GM21367 (cell line): Measurements from ENCODE around the gene SORBS2.

ENCODE experiments used
- ATAC-seq: cut with Tn5 transposase; IDR thresholded peaks from one replicate; pipeline ENCODE4 v1.9.1; 2021; ENCODE audit not compliant: unreplicated experiment

The SORBS2 gene

GRCh38 chr4:185683222-185683621 is 128.8 kb downstream of the SORBS2 start:
- ATAC-seq, result no peak

GRCh38 chr4:185682236-185682635 is 129.8 kb downstream of the SORBS2 start:
- ATAC-seq, result no peak

DNA sequence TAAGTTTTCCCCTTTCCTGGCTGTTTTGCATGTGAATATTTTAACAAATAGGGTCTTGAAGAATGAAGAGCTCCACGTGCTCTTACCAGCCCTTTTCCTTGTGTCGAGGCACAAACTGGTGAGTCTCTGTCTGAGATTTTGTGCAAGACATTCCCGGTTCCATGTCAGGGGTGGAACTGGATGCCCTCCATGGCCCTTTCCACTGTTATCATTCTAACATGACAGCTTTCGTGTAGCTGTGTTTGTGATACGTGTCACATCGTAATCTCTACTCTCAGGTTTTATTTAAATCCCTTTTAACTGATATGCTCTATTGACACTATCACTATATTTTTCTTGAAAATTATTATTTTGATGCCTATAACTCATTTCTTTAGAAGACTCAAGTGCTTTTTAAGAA is 130.4 kb downstream of the SORBS2 start:
- no peak for ATAC-seq

- no peak for ATAC-seq
Observed at GRCh38 chr4:185680617-185681016, 131.4 kb downstream of the SORBS2 start.

DNA sequence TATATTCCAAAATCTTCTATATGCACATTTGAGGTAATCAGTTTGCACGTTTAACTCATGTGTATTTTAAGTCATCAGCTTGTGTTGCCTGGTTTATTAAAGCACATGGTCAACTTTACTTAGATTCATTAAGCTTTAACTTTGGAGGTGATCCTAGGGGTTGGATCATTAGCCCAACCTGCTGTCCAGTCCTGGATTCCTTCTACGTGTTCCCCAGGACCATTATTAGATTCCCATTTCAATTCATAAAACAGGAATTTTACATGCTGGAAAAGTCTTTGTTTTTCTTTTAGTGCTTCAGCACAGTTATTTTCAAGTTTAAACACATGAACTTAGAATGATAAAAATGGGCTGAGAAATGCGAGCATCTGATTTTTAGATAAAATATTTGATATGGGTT is 132.5 kb downstream of the SORBS2 start:
- ATAC-seq, result no peak

DNA sequence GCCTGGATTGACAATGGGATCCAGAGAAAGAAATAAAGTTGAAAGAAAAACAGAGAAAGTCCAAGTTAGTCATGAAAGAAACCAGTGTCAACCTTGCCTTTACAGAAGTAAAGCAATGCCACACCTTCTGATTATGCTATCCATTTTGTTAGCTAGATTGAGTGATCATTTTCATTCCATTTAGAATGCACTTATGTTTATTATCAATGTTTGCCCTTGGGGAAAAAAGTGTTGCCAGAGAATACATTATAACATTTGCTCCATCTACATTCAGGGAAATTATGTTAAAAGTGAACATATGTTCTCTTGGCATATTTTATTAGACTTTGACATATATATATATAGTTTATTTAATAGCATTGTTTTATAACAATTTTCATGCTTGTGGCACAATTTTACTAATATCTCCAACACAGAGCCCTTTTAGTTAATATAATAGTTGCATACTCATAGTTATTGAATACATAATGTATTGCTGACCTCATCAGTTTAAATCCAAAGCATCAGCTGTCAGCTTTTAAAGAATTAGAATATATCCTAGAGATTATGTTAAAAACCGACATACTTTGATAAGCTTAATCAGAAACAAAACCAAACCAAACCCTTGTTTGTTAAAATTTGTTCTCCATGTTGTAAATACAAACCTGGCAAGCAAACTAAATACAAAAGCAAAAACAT is 134.2 kb downstream of the SORBS2 start:
- no peak for ATAC-seq

- ATAC-seq, result no peak
Observed at GRCh38 chr4:185672618-185673017, 139.4 kb downstream of the SORBS2 start.

GRCh38 chr4:185672151-185672550 is 139.8 kb downstream of the SORBS2 start:
- no peak for ATAC-seq

- ATAC-seq, result no peak
Observed at GRCh38 chr4:185671496-185671895, 140.5 kb downstream of the SORBS2 start.

GRCh38 chr4:185671066-185671465 is 140.9 kb downstream of the SORBS2 start:
- ATAC-seq, result no peak

DNA sequence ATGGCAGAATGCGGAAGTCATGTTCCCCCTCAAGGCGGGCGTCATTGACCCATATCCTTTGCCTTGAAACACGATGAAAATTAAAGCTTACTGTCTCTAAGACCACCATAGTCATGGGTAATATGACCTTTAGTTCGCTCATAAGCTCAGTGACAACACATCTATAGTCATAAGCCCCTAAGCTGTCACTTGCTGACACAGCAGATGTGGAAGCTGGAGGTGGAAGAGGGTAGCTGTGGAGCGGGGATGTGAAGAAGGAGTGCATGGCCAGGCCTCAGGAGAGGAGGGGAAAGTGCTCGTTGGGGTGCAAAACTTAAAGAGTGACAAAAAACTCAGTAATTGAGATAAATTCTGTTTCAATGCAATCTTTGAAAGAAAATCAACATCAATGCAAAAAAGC is 142.7 kb downstream of the SORBS2 start:
- no peak for ATAC-seq

DNA sequence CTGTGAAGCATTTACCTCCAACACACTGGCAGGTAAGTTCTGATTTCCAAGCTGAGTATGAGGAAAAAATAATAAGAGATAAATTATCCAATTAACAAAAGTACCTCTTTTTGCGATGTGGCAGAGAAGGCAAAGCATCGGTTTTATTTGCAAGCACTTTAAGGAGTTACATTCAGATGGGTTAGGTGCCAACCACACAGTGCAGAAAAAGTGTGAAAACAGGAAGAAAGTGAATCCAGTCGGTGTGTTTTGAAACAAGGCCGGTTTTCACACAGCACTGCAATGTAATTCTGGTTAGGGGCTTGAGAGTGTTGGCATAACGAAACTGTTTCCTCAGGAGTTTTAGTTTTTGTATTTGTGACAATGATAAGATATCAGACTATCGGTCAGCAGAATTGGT is 145.8 kb downstream of the SORBS2 start:
- no peak for ATAC-seq

- no peak for ATAC-seq
Observed at GRCh38 chr4:185665655-185666054, 146.3 kb downstream of the SORBS2 start.

DNA sequence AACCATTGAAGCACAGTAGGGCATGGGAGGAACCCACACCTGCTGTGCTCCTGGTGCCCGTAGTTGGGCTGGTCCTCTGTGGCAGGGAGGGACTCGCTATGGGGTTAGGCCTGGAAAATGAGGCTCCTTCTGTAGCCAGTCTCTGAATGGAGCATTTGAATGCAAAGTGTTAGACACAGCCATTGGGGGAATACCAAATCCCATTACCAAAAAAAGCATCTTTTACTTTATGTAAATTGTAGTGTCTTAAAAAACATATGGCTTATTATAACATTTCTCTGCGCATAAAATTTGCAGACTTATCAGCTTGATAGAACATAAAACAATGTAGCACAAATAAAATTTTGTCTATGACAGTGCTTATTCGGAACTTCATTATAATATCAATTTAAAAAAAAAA is 147.5 kb downstream of the SORBS2 start:
- no peak for ATAC-seq

- no peak for ATAC-seq
Observed at GRCh38 chr4:185662030-185662778, 149.8 kb downstream of the SORBS2 start.

DNA sequence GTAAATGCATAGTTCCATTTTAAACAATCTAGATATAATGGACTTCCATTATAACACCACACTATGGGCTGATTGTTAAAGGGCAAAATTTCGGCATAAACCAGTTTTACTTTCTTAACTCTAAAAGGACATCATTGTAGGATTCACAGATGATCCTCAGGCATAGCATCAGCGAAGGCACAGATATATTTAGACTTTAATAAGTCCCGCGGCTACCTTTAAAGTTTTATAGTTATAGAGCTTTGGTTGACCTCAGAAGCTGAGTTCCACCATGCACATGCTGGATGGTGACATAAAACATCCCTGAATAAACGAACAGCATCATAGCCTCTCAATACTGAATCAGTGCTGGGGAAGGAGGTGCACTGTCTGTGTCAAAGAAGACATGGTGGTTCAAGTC is 151.7 kb downstream of the SORBS2 start:
- no peak for ATAC-seq

DNA sequence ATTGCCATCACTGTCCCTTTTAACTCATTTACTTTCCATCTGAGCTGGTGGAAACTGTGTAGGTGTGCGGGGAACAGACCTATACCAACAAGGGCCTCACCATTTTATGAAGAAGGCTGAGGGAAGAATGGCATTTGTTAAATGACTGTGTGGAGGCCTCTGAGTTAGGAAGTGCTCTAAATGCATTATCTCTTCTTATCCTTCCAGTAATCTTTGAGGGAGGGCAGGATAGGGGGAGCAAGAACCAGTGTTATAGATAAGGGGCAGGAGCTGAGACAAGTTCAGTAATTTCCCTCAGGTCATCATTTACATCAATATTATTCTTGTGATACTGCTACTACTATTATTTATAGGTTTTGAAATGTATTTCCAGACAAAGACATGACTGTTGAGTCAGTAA is 154.3 kb downstream of the SORBS2 start:
- ATAC-seq, result no peak

DNA sequence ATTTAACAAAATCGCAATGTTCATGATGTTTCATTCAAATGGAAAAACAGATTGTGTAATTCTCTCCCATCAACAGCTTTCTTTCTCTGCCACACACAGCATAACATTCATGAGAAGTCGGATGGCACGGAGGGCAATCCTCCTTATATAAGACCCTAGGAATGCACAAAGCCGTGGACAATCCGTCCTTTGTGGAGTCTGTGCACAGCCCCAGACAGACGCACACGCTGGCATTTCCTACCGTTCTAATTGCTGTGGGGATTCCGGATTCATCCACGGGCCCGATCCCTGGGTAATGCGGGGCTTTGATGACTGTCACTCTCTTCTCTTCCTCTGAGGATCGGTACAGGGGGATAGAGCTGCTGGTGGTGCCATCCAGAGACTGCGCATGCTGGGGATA is 154.8 kb downstream of the SORBS2 start:
- no peak for ATAC-seq

DNA sequence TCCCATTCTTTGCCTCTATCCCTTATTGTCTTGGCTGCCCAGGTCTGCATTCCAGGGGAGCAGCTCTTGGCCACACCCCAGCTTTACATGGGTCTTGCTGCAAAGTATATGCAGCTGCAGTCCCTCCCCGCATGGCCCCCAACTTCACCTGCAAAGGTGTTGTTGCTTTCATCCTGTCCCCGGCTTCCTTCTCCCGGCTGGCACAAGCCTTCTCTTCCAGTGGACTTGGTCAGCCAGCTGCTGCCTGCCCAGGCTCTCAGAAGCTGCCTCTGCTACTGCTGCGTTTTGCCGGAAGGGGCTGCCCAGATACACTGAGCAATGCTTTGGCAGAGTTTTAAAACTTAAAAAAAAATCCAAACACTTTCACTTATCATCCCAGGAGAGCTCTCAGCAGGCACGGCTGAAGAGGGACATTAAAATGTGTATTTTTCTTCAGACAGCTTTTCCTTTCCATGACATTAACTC is 155.5 kb downstream of the SORBS2 start:
- ATAC-seq, result no peak

- no peak for ATAC-seq
Observed at GRCh38 chr4:185654965-185655554, 156.9 kb downstream of the SORBS2 start.

DNA sequence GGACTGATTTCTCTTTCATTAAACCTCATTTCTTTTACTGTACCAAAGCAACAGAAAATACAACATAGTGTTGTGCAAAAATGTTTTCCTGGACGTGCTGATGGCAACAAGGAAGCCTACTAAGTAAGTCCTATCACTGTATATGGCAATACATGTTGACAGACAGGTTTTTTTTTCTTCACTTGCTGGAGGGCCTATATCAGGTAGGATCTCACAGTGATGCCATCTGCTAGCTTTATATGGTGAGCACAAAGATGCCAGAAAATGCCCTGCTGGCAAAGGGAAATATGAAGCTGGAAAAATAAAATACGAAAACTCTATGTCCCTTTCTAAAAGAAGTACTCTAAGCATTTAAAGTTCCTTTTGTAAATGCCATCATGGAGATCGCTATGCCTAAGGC is 157.7 kb downstream of the SORBS2 start:
- ATAC-seq, result no peak

DNA sequence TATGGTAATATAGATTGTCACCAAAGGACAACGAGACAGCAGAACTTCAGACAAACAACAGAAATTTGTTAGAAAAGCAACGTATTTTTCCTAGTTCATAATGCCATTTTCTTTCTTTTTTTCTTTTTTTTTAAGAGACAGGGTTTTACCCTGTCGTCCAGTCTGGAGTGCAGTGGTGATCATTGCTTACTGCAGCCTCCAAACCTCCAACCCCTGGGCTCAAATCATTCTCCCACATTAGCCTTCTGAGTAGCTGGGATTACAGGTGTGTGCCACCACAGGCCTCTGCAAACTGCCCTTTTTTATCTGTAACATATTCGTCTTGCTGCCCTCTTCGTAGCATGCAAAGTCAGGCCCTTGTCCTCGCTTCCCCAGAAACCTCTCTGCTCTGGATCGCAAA is 160.1 kb downstream of the SORBS2 start:
- no peak for ATAC-seq
